SK-N-MC (cell line): ENCODE data around the gene TRPM6.

Experiments
- EZH2 ChIP-seq: fragments of 200-600 bp; sonication (generic); IDR thresholded peaks from one replicate; pipeline ENCODE4 v1.6.1; 2017; ENCODE audit warnings: antibody characterized with exemption
- POLR2AphosphoS5 ChIP-seq: IDR thresholded peaks from 2 replicates; pipeline ENCODE4 v1.6.1; 2012; ENCODE audit warnings: mild to moderate bottlenecking, low read depth, low read length, borderline replicate concordance

- no peak for TF ChIP-seq EZH2
- no peak for TF ChIP-seq POLR2AphosphoS5
Measured at GRCh38 chr9:74887041-74887980, at the start of gene TRPM6.
